H9 (cell line): ENCODE data around the gene SGCE. TPM values are rescaled to one million over a fixed set of nuclear protein-coding genes. Genes with fewer than 3 reads are reported as not detected.

Source experiments
- DNase-seq: peaks from one replicate; pipeline ENCODE4 v3.0.0-alpha.2; 2017
- H2AFZ ChIP-seq: one replicate; pipeline ENCODE4 v1.6.1; 2013; ENCODE audit warnings: mild to moderate bottlenecking, low read length, control low read depth, moderate library complexity
- H2AK5ac ChIP-seq: 2 replicates; pipeline ENCODE4 v1.6.1; 2013; ENCODE audit warnings: low read length, control low read depth, mixed read lengths; ENCODE audit not compliant: insufficient read length
- H2BK120ac ChIP-seq: one replicate; pipeline ENCODE4 v1.6.1; 2013; ENCODE audit warnings: low read depth, mild to moderate bottlenecking, low read length, control low read depth, inconsistent platforms; ENCODE audit not compliant: poor library complexity, severe bottlenecking
- H2BK12ac ChIP-seq: 2 replicates; pipeline ENCODE4 v1.6.1; 2013; ENCODE audit warnings: low read length, control low read depth, mixed read lengths, low read depth; ENCODE audit not compliant: insufficient read length
- H2BK15ac ChIP-seq: 2 replicates; pipeline ENCODE4 v1.6.1; 2013; ENCODE audit warnings: low read depth, low read length, control low read depth
- H2BK20ac ChIP-seq: one replicate; pipeline ENCODE4 v1.6.1; 2013; ENCODE audit warnings: low read depth, mild to moderate bottlenecking, low read length, control low read depth, inconsistent platforms; ENCODE audit not compliant: poor library complexity, severe bottlenecking
- H2BK5ac ChIP-seq: 2 replicates; pipeline ENCODE4 v1.6.1; 2013; ENCODE audit warnings: low read length, control low read depth, mixed read lengths; ENCODE audit not compliant: insufficient read length
- H3K14ac ChIP-seq: 2 replicates; pipeline ENCODE4 v1.6.1; 2013; ENCODE audit warnings: low read length, control low read depth; ENCODE audit not compliant: insufficient read depth
- H3K18ac ChIP-seq: 2 replicates; pipeline ENCODE4 v1.6.1; 2013; ENCODE audit warnings: low read depth, mild to moderate bottlenecking, mixed read lengths, low read length, control low read depth; ENCODE audit not compliant: insufficient read length
- H3K23ac ChIP-seq: 2 replicates; pipeline ENCODE4 v1.6.1; 2013; ENCODE audit warnings: low read length, control low read depth, mixed read lengths, low read depth; ENCODE audit not compliant: insufficient read length
- H3K23me2 ChIP-seq: 2 replicates; pipeline ENCODE4 v1.6.1; 2013; ENCODE audit warnings: low read depth, mild to moderate bottlenecking, mixed read lengths, low read length, control low read depth; ENCODE audit not compliant: insufficient read length, poor library complexity, severe bottlenecking
- H3K27ac ChIP-seq: 2 replicates; pipeline ENCODE4 v1.5.1; 2013; ENCODE audit warnings: low read length, control low read depth, mixed read lengths, low read depth; ENCODE audit not compliant: insufficient read length
- H3K27me3 ChIP-seq: 2 replicates; pipeline ENCODE4 v1.6.1; 2013; ENCODE audit warnings: low read length, control low read depth, inconsistent platforms; ENCODE audit not compliant: insufficient read depth
- H3K4ac ChIP-seq: 2 replicates; pipeline ENCODE4 v1.6.1; 2013; ENCODE audit warnings: low read depth, mild to moderate bottlenecking, control low read depth, inconsistent platforms, low read length, moderate library complexity
- H3K4me1 ChIP-seq: 2 replicates; pipeline ENCODE4 v1.6.1; 2013; ENCODE audit warnings: low read length, control low read depth, inconsistent platforms; ENCODE audit not compliant: insufficient read depth
- H3K4me2 ChIP-seq: 2 replicates; pipeline ENCODE4 v1.6.1; 2013; ENCODE audit warnings: low read length, control low read depth, mixed read lengths; ENCODE audit not compliant: insufficient read length, insufficient read depth
- H3K56ac ChIP-seq: 2 replicates; pipeline ENCODE4 v1.6.1; 2013; ENCODE audit warnings: low read depth, mild to moderate bottlenecking, mixed read lengths, low read length, control low read depth; ENCODE audit not compliant: insufficient read length
- H3K79me1 ChIP-seq: 2 replicates; pipeline ENCODE4 v1.6.1; 2013; ENCODE audit warnings: low read depth, mild to moderate bottlenecking, moderate library complexity, low read length, control low read depth, inconsistent platforms; ENCODE audit not compliant: insufficient read depth, poor library complexity, severe bottlenecking
- H3K79me2 ChIP-seq: 2 replicates; pipeline ENCODE4 v1.6.1; 2013; ENCODE audit warnings: low read length, control low read depth, inconsistent platforms; ENCODE audit not compliant: insufficient read depth
- H3K9ac ChIP-seq: 2 replicates; pipeline ENCODE4 v1.6.1; 2013; ENCODE audit warnings: low read length, control low read depth, mixed read lengths; ENCODE audit not compliant: insufficient read length; ENCODE audit errors: extremely low read depth
- H3K9me3 ChIP-seq: one replicate; pipeline ENCODE4 v1.6.1; 2013; ENCODE audit warnings: low read depth, low read length, inconsistent platforms; ENCODE audit not compliant: control insufficient read depth
- H3T11ph ChIP-seq: one replicate; pipeline ENCODE4 v1.6.1; 2013; ENCODE audit warnings: mild to moderate bottlenecking, low read length, control low read depth, inconsistent platforms
- H4K20me1 ChIP-seq: one replicate; pipeline ENCODE4 v1.6.1; 2013; ENCODE audit not compliant: control insufficient read depth, insufficient read length, insufficient read depth
- H4K5ac ChIP-seq: 2 replicates; pipeline ENCODE4 v1.6.1; 2013; ENCODE audit warnings: low read depth, mild to moderate bottlenecking, mixed read lengths, low read length, control low read depth; ENCODE audit not compliant: insufficient read length
- H4K8ac ChIP-seq: replicated peaks from 2 replicates; pipeline ENCODE4 v1.6.1; 2013; ENCODE audit warnings: low read length, control low read depth, mixed read lengths, low read depth; ENCODE audit not compliant: insufficient read length
- H4K91ac ChIP-seq: 2 replicates; pipeline ENCODE4 v1.6.1; 2013; ENCODE audit warnings: low read depth, mild to moderate bottlenecking, moderate library complexity, mixed read lengths, low read length, control low read depth; ENCODE audit not compliant: insufficient read length
- H3K27ac Mint-ChIP-seq, 3 experiments: 2 replicates in 2 of 3; 3 replicates in 1 of 3; pipeline ENCODE4 v1.8.0; 2020 to 2021; ENCODE audit warnings: mixed read lengths in 3 of 3, mild to moderate bottlenecking in 1 of 3, moderate library complexity in 1 of 3
- H3K27me3 Mint-ChIP-seq: 2 replicates; pipeline ENCODE4 v1.8.0; 2021; ENCODE audit warnings: low read depth, mild to moderate bottlenecking, moderate library complexity, mixed read lengths
- H3K36me3 Mint-ChIP-seq, 3 experiments: 2 replicates in 2 of 3; 3 replicates in 1 of 3; pipeline ENCODE4 v1.8.0; 2020 to 2021; ENCODE audit warnings: low read depth in 3 of 3, mixed read lengths in 3 of 3; ENCODE audit not compliant: insufficient read depth in 1 of 3
- H3K4me1 Mint-ChIP-seq, 2 experiments: 2 replicates each; pipeline ENCODE4 v1.8.0; 2020; ENCODE audit warnings: mixed read lengths in 2 of 2
- H3K4me3 Mint-ChIP-seq, 2 experiments: 2 replicates in 1 of 2; 3 replicates in 1 of 2; pipeline ENCODE4 v1.8.0; 2020 to 2021; ENCODE audit warnings: mild to moderate bottlenecking in 2 of 2, mixed read lengths in 2 of 2, moderate library complexity in 1 of 2
- H3K9me3 Mint-ChIP-seq, 2 experiments: 2 replicates in 1 of 2; 3 replicates in 1 of 2; pipeline ENCODE4 v1.8.0; 2020; ENCODE audit warnings: mild to moderate bottlenecking in 2 of 2, mixed read lengths in 2 of 2, moderate library complexity in 1 of 2
- CTCF ChIP-seq: fragments of 200-600 bp; sonication (generic); conservative IDR thresholded peaks from 3 replicates; pipeline ENCODE4 v1.8.0; 2021; ENCODE audit warnings: antibody characterized with exemption, mild to moderate bottlenecking
- WGBS: extraction: QIAGEN DNeasy Blood & Tissue Kit; methylation state at CpG from one replicate; pipeline ENCODE4 v1.1.7; 2013; ENCODE audit warnings: missing lambda C conversion rate, low lambda C conversion rate, mixed read lengths; ENCODE audit not compliant: insufficient read length; ENCODE audit errors: extremely low coverage; 5-methylcytosine and 5-hydroxymethylcytosine counted together
- total RNA-seq: library from RNA; stranded (reverse); gene quantifications from 2 replicates; pipeline ENCODE4 v1.2.1, GENCODE V29; 2021

Gene SGCE
- total RNA-seq, 1 experiment from 2014 or later, result 30.5 TPM

GRCh38 chr7:94650147-94651051 lies 5.5 kb downstream of the SGCE start:
- Histone ChIP-seq H3K9ac (no peak overlapping the region), H4K8ac (no peak overlapping the region), H3K9me3 (no peaks in the 10 kb centered on the region), H3K18ac (no peak overlapping the region), H4K91ac (no peak overlapping the region), H2BK15ac (no peak overlapping the region), H3K27me3 (no peaks in the 10 kb centered on the region), H2AK5ac (no peak overlapping the region), H3K4ac (no peak overlapping the region), H2BK5ac (no peak overlapping the region), H4K20me1 (no peaks in the 10 kb centered on the region), H2BK20ac (no peak overlapping the region), H3K56ac (no peak overlapping the region), H2BK12ac (no peak overlapping the region), H4K5ac (no peak overlapping the region), H3K4me1 (peaks cover 5% of the 10 kb centered on the region; the same call in 1 of the 2 replicates), H3K27ac (no peak overlapping the region), H3K79me1 (no peaks in the 10 kb centered on the region), H2AFZ (no peak overlapping the region), H3K23me2 (peaks cover 7% of the 10 kb centered on the region), H3T11ph (no peak overlapping the region), H3K79me2 (no peaks in the 10 kb centered on the region; the same call in 1 of the 2 replicates), H3K23ac (no peak overlapping the region), H3K4me2 (no peak overlapping the region), H2BK120ac (no peak overlapping the region), H3K14ac (no peak overlapping the region)
- H3K27me3 Mint-ChIP-seq, result peaks cover 2% of the 10 kb centered on the region; the same call in 1 of the 2 replicates
- H3K9me3 Mint-ChIP-seq, result no peaks in the 10 kb centered on the region
- no peaks in the 10 kb centered on the region; a peak in 1 of 7 replicates for H3K36me3 Mint-ChIP-seq
- no peak for TF ChIP-seq CTCF
- WGBS, result no CpG with 5 or more reads among the region's 4 CpGs
- no peak overlapping the region for H3K4me3 Mint-ChIP-seq
- H3K27ac Mint-ChIP-seq, result peak overlapping the region in 2 of 3 experiments; percentile 10 to 44; a peak in 2 of 7 replicates
- no peak for DNase-seq
- peaks cover 40 to 46% of the 10 kb centered on the region in 2 experiments for H3K4me1 Mint-ChIP-seq
